Panc1 (cell line): ENCODE results near the gene B3GALNT1.

Experiments used
- CTCF ChIP-seq: fragments of 450-650 bp; IDR thresholded peaks from 2 replicates; pipeline ENCODE4 v1.5.1; 2017; ENCODE audit warnings: mild to moderate bottlenecking
- POLR2AphosphoS5 ChIP-seq: IDR thresholded peaks from 2 replicates; pipeline ENCODE4 v1.6.1; 2012; ENCODE audit warnings: mild to moderate bottlenecking, low read depth, low read length, moderate library complexity
- REST ChIP-seq, 2 experiments: IDR thresholded peaks; 2 replicates each; pipeline ENCODE4 v1.6.1; 2011 to 2012; ENCODE audit warnings: low read depth in 2 of 2, control low read depth in 1 of 2, low read length in 1 of 2, mild to moderate bottlenecking in 1 of 2, moderate library complexity in 1 of 2; ENCODE audit not compliant: insufficient read depth in 1 of 2
- SIN3A ChIP-seq: IDR thresholded peaks from 2 replicates; pipeline ENCODE4 v1.6.1; 2012; ENCODE audit warnings: low read depth, mild to moderate bottlenecking, low read length, moderate library complexity, borderline replicate concordance; ENCODE audit not compliant: insufficient read depth

GRCh38 chr3:161081633-161082032 is 23.5 kb downstream of the B3GALNT1 start:
- TF ChIP-seq CTCF (no peak), REST (IDR thresholded peaks at IDR 0.05; ENCODE audit: insufficient read depth in 1 of 2, low read depth in 2 of 2, low read length in 1 of 2) (no peak), POLR2AphosphoS5 (no peak), SIN3A (no peak)
